Activated B cell treated with CpG ODN at 0.5 μM for 24 hours (primary cell): Measurements from ENCODE around the gene ANKRD39. TPM values are rescaled to one million over a fixed set of nuclear protein-coding genes. Genes with fewer than 3 reads are reported as not detected.

Experiments
- ATAC-seq: fragments of 200-7000 bp; cut with Tn5 transposase; one replicate; pipeline ENCODE4 v1.10.0; 2021; ENCODE audit warnings: low read depth, mild to moderate bottlenecking, moderate library complexity
- CTCF ChIA-PET: fragments of 350-600 bp; sonication (Branson Sonifier 250); formaldehyde crosslinking; loops from one replicate; lab custom pipeline; 2021; ENCODE audit warnings: antibody characterized with exemption; lab: Charles Lee
- POLR2A ChIA-PET: fragments of 350-600 bp; sonication (Branson Sonifier 250); formaldehyde crosslinking; loops from one replicate; lab custom pipeline; 2021; ENCODE audit warnings: antibody characterized with exemption; lab: Charles Lee
- DNase-seq: peaks from one replicate; pipeline ENCODE4 v3.0.0; 2022
- H3K27ac Mint-ChIP-seq: one replicate; pipeline ENCODE4 v1.8.0; 2020; ENCODE audit warnings: mixed read lengths
- H3K27me3 Mint-ChIP-seq: one replicate; pipeline ENCODE4 v1.8.0; 2021; ENCODE audit warnings: mixed read lengths
- H3K36me3 Mint-ChIP-seq: one replicate; pipeline ENCODE4 v1.8.0; 2021; ENCODE audit warnings: low read depth, mixed read lengths
- H3K4me1 Mint-ChIP-seq: one replicate; pipeline ENCODE4 v1.8.0; 2021; ENCODE audit warnings: mixed read lengths
- H3K4me3 Mint-ChIP-seq: one replicate; pipeline ENCODE4 v1.8.0; 2020; ENCODE audit warnings: mild to moderate bottlenecking, mixed read lengths
- H3K9me3 Mint-ChIP-seq: one replicate; pipeline ENCODE4 v1.8.0; 2020; ENCODE audit warnings: mixed read lengths
- intact Hi-C: fragments of 100-400 bp; cut with micrococcal nuclease; formaldehyde crosslinking; loops from one replicate; pipeline ENCODE4 v1.15.1; 2024
- total RNA-seq: library from RNA; stranded (reverse); gene quantifications from 2 replicates; pipeline ENCODE4 v1.2.3, GENCODE V29; 2022
- TF ChIP-seq, protein P1 (sequence below): fragments of 200-600 bp; IDR thresholded peaks from one replicate; pipeline ENCODE4 v1.8.0; 2022; ENCODE audit warnings: antibody characterized with exemption, mild to moderate bottlenecking

The ANKRD39 gene
- total RNA-seq, 1 donor from 2014 or later: 12.7 TPM

DNA sequence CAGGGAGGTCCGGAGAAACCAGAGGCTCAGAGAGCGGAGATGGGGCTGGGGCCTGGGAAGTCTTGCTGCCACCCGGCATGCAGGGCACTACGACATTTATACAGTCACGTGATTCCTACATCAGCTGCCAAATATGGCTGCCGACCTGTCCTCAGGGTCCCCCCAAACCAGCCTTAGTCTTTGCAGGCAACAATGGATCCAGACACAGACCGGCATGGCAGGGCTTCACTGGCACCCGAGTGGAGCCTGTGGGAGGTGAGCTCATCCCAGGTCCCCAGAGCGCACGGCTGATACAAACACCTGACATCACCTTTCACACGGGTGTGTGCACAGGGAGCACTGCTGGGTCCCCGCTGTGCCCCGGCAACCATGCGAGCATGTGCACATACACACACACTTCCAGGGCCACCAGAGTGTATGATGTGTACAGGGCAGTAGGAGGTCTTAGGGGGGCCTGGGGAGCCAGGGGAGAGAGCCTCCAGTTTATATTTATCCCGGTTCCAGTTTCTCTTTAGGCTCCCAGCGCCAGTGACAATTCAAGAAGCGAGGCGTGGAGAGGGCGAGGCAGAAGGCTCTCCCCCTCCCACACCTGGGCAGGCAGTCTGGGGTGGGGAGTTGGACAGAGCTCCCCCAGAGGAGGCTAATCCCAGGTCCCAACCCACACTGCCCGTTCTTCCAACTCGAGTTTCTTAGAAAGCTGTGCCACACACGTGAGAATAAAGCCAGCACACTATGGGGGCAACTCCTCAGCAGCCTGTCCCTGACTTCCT, 9.4 kb upstream of the ANKRD39 start:
- ChIA-PET POLR2A (interaction anchor here (0.6 to 2.5 kb wide), 2 partner anchors 10 to 22 kb away, joined by 5 to 17 read pairs; partner anchors contain the start of gene ANKRD39), CTCF (interaction anchor here (3.0 kb wide), 1 partner anchor 9 kb away, joined by 16 read pairs; the partner anchor contains the start of gene ANKRD39)
- H3K36me3 Mint-ChIP-seq: no peaks in the 10 kb centered on the region
- no peaks in the 10 kb centered on the region for H3K9me3 Mint-ChIP-seq
- peak overlapping the region; percentile 75 for H3K4me3 Mint-ChIP-seq
- H3K27ac Mint-ChIP-seq: no peak overlapping the region
- TF ChIP-seq, protein P1, sequence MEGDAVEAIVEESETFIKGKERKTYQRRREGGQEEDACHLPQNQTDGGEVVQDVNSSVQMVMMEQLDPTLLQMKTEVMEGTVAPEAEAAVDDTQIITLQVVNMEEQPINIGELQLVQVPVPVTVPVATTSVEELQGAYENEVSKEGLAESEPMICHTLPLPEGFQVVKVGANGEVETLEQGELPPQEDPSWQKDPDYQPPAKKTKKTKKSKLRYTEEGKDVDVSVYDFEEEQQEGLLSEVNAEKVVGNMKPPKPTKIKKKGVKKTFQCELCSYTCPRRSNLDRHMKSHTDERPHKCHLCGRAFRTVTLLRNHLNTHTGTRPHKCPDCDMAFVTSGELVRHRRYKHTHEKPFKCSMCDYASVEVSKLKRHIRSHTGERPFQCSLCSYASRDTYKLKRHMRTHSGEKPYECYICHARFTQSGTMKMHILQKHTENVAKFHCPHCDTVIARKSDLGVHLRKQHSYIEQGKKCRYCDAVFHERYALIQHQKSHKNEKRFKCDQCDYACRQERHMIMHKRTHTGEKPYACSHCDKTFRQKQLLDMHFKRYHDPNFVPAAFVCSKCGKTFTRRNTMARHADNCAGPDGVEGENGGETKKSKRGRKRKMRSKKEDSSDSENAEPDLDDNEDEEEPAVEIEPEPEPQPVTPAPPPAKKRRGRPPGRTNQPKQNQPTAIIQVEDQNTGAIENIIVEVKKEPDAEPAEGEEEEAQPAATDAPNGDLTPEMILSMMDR: no peak
- H3K27me3 Mint-ChIP-seq: peaks cover 26% of the 10 kb centered on the region
- intact Hi-C loops: no loop called here
- no peak for ATAC-seq
- peaks cover 24% of the 10 kb centered on the region for H3K4me1 Mint-ChIP-seq
- DNase-seq: no peak

DNA sequence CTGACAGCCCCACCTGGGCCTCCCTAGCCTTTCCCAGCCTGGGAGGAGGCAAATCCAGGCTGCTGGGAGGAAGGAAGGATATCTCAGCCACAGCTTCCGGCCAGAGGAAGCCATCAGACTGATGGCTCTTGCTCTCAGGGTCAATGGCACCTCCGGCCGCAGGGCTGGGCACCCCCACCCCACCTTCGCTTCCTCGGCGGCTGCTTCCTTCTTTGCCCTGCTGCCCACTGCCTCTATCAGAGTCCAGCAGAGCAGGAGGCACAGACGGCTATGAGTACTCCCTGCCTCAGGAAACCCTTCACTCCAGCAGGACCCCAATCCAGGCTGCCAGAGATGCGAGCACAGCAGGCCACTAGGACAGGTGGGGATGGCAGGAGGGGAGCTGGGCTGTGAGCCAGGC, 8.8 kb upstream of the ANKRD39 start:
- no peaks in the 10 kb centered on the region for H3K36me3 Mint-ChIP-seq
- POLR2A ChIA-PET: interaction anchor here (0.6 kb wide), 1 partner anchor 23 kb away, joined by 5 read pairs; no protein-coding TSS in a partner anchor

DNA sequence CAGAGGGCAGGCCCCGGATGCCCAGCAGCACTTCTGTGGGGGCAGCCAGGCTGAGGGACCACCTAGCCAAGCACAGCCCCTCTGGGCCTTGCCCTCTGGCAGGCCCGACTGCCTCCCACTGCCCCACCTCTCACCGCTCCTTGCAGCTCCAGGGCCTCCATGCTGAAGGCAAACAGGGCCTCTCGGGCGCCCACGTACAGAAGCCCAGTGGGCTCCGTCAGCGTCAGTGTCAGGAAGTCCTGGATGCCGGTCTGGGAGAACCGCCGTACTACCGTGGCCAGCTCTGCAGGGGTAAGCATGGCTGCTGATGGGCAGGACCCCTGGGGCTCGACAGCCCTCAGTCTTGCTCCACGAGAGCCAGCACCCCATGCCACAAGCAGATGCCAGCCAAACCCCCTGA, 8.3 kb upstream of the ANKRD39 start:
- ATAC-seq (no peak), DNase-seq (no peak)
- H3K27me3 Mint-ChIP-seq: peaks cover 23% of the 10 kb centered on the region
- no peaks in the 10 kb centered on the region for H3K36me3 Mint-ChIP-seq
- TF ChIP-seq, protein P1: no peak
- ChIA-PET CTCF (no interaction called here), POLR2A (no interaction called here)
- H3K9me3 Mint-ChIP-seq: no peaks in the 10 kb centered on the region
- H3K4me1 Mint-ChIP-seq: peaks cover 24% of the 10 kb centered on the region
- H3K27ac Mint-ChIP-seq: no peak overlapping the region
- no peak overlapping the region for H3K4me3 Mint-ChIP-seq
- intact Hi-C loops: no loop called here

More for the DNA sequence above, 8.8 kb upstream of the ANKRD39 start:
- Mint-ChIP-seq H3K27ac (no peak overlapping the region), H3K4me1 (peaks cover 24% of the 10 kb centered on the region), H3K4me3 (peak overlapping the region; percentile 15), H3K9me3 (no peaks in the 10 kb centered on the region), H3K27me3 (peaks cover 26% of the 10 kb centered on the region)
- intact Hi-C loops: no loop called here
- CTCF ChIA-PET: interaction anchor here (3.0 kb wide), 1 partner anchor 9 kb away, joined by 16 read pairs; the partner anchor contains the start of gene ANKRD39
- TF ChIP-seq, protein P1: no peak
- ATAC-seq: no peak
- DNase-seq: no peak

DNA sequence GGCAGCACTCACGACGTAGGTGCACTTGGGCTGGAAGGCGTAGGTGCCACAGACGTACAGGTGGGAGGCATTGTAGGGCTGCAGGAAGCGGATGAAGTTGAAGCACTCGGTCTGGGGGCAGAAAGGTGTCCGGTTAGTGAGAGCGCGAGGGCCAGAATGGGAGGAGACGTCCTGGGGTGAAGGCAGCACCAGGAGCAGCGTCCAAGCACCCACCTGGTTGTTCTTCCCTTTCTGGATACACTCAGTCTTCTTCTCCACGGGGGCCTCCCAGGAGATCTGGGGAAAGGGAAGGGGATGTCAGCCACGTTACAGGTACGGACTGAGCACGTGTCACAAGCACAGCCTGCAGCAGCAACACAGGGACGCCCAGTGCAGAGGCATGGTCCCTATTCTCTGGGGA, 7.8 kb upstream of the ANKRD39 start:
- H3K36me3 Mint-ChIP-seq: no peaks in the 10 kb centered on the region
- H3K4me3 Mint-ChIP-seq: no peak overlapping the region
- ATAC-seq (no peak), DNase-seq (no peak)
- H3K27ac Mint-ChIP-seq: no peak overlapping the region
- intact Hi-C loops: no loop called here
- peaks cover 20% of the 10 kb centered on the region for H3K27me3 Mint-ChIP-seq
- TF ChIP-seq, protein P1: no peak
- CTCF ChIA-PET: no interaction called here
- POLR2A ChIA-PET: no interaction called here
- no peaks in the 10 kb centered on the region for H3K9me3 Mint-ChIP-seq
- peaks cover 20% of the 10 kb centered on the region for H3K4me1 Mint-ChIP-seq

DNA sequence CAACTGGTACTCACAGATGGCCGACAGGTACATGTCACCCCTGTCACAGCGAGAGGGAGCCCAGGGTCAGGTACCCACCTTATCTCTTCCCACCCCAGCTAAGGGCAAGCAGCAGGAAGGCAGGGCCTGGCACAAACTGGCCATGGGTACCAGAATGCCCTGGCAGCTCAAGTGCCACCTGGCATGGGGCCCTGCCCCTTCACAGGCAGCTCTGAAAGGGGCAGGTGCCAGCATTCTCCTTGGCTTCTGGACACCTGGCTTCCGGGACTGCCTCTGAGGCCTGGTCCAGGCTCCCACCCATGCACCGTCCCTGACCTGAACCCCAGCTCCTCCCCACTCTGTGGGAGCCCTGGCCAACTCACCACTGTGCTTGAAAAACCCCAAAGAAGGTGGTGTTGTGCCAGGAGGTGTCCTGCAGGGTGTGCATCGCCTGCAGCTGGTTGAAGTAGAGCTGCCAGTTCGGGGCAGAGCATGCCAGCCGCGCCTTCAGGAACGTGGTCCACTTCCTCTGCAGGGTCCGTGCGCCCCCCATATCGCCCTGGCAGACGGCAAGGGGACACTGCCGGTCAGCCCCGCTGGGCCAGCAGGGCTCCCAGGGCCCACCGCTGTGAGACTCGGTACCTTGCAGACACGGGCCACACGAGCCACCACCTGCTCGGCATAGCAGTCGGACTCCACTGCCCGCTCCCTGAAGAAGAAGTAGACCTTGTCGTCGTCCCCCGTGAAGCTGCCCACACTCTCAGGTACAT, 6.7 kb upstream of the ANKRD39 start:
- peaks cover 18% of the 10 kb centered on the region for H3K27me3 Mint-ChIP-seq
- H3K27ac Mint-ChIP-seq: no peak overlapping the region
- H3K4me3 Mint-ChIP-seq: no peak overlapping the region
- no peak for ATAC-seq
- ChIA-PET POLR2A (no interaction called here), CTCF (no interaction called here)
- peaks cover 16% of the 10 kb centered on the region for H3K4me1 Mint-ChIP-seq
- H3K36me3 Mint-ChIP-seq: no peaks in the 10 kb centered on the region
- intact Hi-C loops: no loop called here
- no peaks in the 10 kb centered on the region for H3K9me3 Mint-ChIP-seq
- no peak for DNase-seq
- TF ChIP-seq, protein P1: no peak
